Measurements from ENCODE around the gene EMILIN2.

GRCh38 chr18:2907550-2908135, 60.8 kb downstream of the EMILIN2 start:
- TF ChIP-seq EP300 (IDR thresholded peaks at IDR 0.05) (no peak), CTCF (IDR thresholded peaks at IDR 0.05) (no peak), POLR2AphosphoS5 (IDR thresholded peaks at IDR 0.05) (no peak)
